HG03439 (cell line): ENCODE measurements around the gene YWHAB.
"Not testable (repeated sequence)": the region's sequence is repeated elsewhere in the genome, so short reads cannot be mapped to it uniquely, and the experiment has no call there.

Experiments
- ATAC-seq: cut with Tn5 transposase; IDR thresholded peaks from one replicate; pipeline ENCODE4 v1.9.1; 2021; ENCODE audit warnings: mild to moderate bottlenecking, moderate library complexity; ENCODE audit not compliant: unreplicated experiment

Gene YWHAB

GRCh38 chr20:44866703-44867335, 18.7 kb upstream of the YWHAB start:
- no peak for ATAC-seq

DNA sequence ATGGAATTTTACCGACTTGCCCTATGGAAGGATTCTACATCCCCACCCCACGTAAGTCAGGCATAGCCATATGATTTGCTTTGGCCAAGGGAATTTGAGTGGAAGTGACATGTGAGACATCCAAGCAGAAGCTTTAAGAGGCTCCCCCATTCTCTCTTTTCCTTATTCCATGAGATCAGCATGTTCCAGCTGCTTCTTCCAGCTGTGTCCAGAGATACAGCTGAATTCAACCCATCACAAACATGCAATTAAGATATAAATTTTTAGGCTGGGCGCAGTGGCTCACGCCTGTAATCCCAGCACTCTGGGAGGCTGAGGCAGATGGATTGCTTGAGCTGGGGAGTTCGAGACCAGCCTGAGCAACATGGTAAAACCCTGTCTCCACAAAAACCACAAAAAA, 16.0 kb upstream of the YWHAB start:
- no peak for ATAC-seq

GRCh38 chr20:44882360-44882759, 3.1 kb upstream of the YWHAB start:
- ATAC-seq = not testable (repeated sequence)

GRCh38 chr20:44883214-44883902, 2.1 kb upstream of the YWHAB start:
- ATAC-seq = no peak

DNA sequence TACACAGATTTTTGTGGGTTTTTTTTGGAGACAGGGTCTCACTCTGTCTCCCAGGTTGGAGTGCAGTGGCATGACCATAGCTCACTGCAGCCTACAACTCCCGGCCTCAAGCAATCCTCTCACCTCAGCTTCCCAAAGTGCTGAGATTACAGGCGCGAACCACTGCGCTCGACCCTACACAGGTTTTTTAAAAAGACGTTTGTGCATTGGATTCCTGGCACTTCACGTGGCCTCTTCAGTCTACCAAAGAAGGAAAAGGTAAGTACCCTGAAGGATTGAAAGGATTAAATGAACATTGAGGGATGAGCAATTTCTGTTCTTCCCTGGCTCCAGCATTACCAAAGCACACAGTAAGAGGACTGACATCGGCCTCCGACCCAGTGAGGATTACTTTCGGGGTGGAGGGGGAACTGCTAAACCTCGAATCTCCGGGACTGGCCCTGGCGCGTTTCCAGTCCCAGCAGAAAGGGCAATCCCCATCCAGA, 556 bp upstream of the YWHAB start:
- no peak for ATAC-seq

DNA sequence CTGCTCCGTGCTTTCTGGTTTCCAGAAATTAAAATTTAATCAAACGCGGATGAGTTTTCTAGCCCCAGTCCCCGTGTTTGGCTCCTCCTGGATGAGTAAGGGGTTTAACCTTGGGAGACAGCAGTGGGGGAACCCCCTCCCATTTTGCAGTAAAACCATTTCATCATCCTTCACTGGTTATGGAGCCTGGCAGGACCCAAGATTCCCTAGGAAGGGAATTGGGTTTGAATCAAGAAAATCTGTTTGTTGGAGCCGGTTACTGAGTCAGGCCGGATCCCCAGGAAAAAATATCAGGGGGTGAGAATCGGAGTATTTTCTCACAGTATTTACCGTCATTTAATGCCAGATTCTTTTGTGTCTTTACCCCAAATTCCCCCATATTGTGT, 754 bp downstream of the YWHAB start:
- no peak for ATAC-seq

- ATAC-seq = no peak
Observed at GRCh38 chr20:44886828-44887227, 1.3 kb downstream of the YWHAB start.

- no peak for ATAC-seq
Observed at GRCh38 chr20:44887466-44887865, 2.0 kb downstream of the YWHAB start.

GRCh38 chr20:44888226-44889103, 3.0 kb downstream of the YWHAB start:
- no peak for ATAC-seq

- no peak for ATAC-seq
Observed at GRCh38 chr20:44891826-44892225, 6.3 kb downstream of the YWHAB start.

DNA sequence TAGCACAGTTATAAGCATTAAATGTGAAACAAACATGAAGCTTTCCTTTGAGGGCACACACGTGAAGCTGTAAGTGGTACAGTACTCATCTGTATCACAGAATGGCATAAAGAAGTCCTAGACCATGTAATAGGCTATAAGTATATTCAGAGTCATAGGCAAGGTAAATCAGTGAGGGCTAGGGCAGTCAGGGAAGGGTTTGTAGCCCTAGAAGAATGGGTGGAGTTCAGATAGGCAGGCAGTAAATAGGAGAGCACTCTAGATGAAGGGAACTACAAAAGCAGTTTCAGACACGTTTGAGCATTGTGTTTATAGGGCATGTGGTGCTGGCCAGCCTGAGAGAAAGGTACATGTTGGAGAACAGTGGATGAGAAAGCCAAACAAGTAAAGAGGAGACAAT, 9.5 kb downstream of the YWHAB start:
- ATAC-seq = no peak

- ATAC-seq = no peak
Observed at GRCh38 chr20:44896583-44896982, 11.1 kb downstream of the YWHAB start.

- ATAC-seq = no peak
Observed at GRCh38 chr20:44897133-44897532, 11.6 kb downstream of the YWHAB start.

DNA sequence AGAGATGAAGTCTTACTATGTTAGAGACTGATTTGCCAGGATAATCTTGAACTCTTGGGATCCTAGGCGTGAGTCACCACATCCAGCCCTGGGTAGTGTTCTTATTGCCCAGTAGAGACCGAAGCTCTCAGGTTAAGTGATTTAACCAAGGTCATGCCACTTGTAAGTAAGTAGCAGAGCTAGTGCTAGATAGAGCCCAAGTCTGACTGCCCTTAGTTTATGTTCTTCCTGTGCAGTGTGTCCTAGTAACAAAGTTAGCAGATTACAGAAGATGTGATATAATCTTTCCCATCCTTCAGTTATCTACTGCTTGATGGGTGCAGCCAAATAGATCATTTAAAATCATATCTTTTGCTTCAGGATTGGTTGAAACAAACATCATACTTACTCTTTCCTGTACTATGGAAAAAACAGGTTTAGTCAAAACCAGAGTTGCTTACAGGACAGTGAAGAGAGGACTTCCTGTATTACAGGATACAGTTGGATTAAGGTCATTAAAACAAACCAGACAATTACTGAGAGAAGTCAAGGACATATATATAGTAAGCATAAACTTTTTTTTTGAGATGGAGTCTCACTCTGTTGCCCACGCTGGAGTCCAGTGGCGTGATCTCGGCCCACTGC, 14.8 kb downstream of the YWHAB start:
- ATAC-seq = no peak

- no peak for ATAC-seq
Observed at GRCh38 chr20:44901974-44902373, 16.5 kb downstream of the YWHAB start.

DNA sequence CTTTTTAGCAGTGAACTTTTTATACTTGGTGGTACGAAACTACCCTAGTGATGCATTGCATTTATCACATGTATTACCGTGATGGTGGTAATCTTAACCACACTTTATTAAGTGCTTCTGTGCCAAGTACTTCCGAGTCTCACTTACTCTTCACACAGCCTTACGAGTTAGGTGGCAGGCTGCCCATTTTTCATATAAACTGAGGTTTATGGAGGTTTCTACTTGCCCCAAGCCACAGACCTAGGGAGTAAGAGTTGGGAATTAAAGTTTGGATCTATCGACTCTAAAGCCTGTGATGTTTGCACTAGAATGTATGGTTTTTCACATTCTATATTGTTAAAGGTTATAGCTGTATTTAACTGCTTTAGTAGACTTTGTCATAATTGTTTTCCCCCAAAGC, 18.9 kb downstream of the YWHAB start:
- no peak for ATAC-seq

GRCh38 chr20:44908987-44909871, 23.7 kb downstream of the YWHAB start:
- no peak for ATAC-seq

DNA sequence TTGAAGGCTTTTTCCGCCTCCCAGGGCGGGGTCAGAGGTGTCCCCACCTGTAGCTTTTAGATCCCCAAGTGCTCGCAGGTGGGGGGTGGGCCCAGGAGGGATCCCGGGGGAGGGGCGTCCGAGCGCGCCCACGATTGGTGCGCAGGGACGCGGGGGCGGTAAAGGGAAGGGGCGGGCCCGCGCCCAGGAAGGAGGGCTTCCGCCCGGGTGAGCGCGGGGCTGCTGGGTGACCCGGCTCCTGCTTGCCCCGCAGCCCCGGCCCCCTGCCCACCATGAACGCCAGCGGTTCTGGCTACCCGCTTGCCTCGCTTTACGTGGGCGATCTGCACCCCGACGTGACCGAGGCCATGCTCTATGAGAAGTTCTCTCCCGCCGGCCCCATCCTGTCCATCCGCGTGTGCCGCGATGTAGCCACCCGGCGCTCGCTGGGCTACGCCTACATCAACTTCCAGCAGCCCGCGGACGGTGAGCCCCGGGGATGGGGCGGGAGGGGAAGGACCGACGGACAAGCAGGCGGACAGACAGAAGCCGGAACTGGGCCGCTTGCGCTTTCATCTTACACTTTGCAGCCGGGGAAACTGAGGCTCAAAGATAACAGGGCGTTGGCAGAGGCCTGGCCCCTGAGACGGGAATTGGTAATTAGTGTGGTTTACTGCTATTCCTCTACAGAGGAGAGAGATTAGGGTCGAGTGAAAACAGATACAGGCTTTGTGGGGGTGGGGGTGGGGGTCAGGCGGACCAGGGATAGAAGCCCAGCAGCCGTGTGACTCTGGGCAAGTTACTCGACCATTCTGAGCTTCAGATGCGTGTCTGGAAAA, 24.6 kb downstream of the YWHAB start, which contains the start of gene PABPC1L:
TSS of gene PABPC1L (plus strand) at position 189 of the 818 bp plus-strand sequence. CDS start at position 273, 84 bp downstream.
- peak; percentile 58 for ATAC-seq

- no peak for ATAC-seq
Observed at GRCh38 chr20:44910690-44911262, 25.3 kb downstream of the YWHAB start.
